ENCODE measurements around the gene MPDU1.
"Not testable (repeated sequence)": the region's sequence is repeated elsewhere in the genome, so short reads cannot be mapped to it uniquely, and the experiment has no call there.

MPDU1 gene

GRCh38 chr17:7580604-7581575, 2.8 kb upstream of the MPDU1 start:
- no peak for DNase-seq (ENCODE audit: low spot score)

GRCh38 chr17:7582396-7583252, 1.0 kb upstream of the MPDU1 start:
- DNase-seq (ENCODE audit: low spot score), result no peak

GRCh38 chr17:7586673-7587419, 3.2 kb downstream of the MPDU1 start:
- DNase-seq (ENCODE audit: low spot score), result no peak

GRCh38 chr17:7587420-7588151, 3.9 kb downstream of the MPDU1 start:
- DNase-seq (ENCODE audit: low spot score), result no peak

- no peak for DNase-seq (ENCODE audit: low spot score)
Measured at GRCh38 chr17:7588553-7589203, 5.0 kb downstream of the MPDU1 start.

- peak; percentile 87 for DNase-seq (ENCODE audit: low spot score)
Measured at GRCh38 chr17:7589204-7589868, 5.7 kb downstream of the MPDU1 start.

- DNase-seq (ENCODE audit: low spot score), result no peak
Measured at GRCh38 chr17:7589891-7590691, 6.4 kb downstream of the MPDU1 start, which contains the start of gene SOX15. Gene SOX15 (minus strand): TSS chr17:7590094. CDS start chr17:7589676, 418 bp downstream.

- no peak for DNase-seq (ENCODE audit: low spot score)
Measured at GRCh38 chr17:7590743-7591142, 7.1 kb downstream of the MPDU1 start.

GRCh38 chr17:7591596-7591995, 7.9 kb downstream of the MPDU1 start:
- DNase-seq (ENCODE audit: low spot score), result no peak

- DNase-seq (ENCODE audit: low spot score), result no peak
Measured at GRCh38 chr17:7592422-7593021, 8.9 kb downstream of the MPDU1 start.

GRCh38 chr17:7593296-7593695, 9.6 kb downstream of the MPDU1 start:
- DNase-seq (ENCODE audit: low spot score), result no peak

GRCh38 chr17:7597561-7597960, 13.9 kb downstream of the MPDU1 start:
- DNase-seq (ENCODE audit: low spot score), result not testable (repeated sequence)

- no peak for DNase-seq (ENCODE audit: low spot score)
Measured at GRCh38 chr17:7606280-7606679, 22.6 kb downstream of the MPDU1 start.

GRCh38 chr17:7610641-7611040, 27.0 kb downstream of the MPDU1 start:
- no peak for DNase-seq (ENCODE audit: low spot score)

- DNase-seq (ENCODE audit: low spot score), result no peak
Measured at GRCh38 chr17:7611635-7612293, 28.1 kb downstream of the MPDU1 start.

GRCh38 chr17:7612294-7612640, 28.6 kb downstream of the MPDU1 start:
- DNase-seq (ENCODE audit: low spot score), result no peak

GRCh38 chr17:7613769-7614424, 30.2 kb downstream of the MPDU1 start:
- no peak for DNase-seq (ENCODE audit: low spot score)
